Body of pancreas (tissue), 4 donors: ENCODE results near the gene ACTL8. TPM values are rescaled to one million over a fixed set of nuclear protein-coding genes. Genes with fewer than 3 reads are reported as not detected.

Source experiments
- ATAC-seq: fragments of 150-250 bp; one replicate; pipeline ENCODE4 v1.9.1; 2016
- DNase-seq, 4 donors: peaks; one replicate each; pipeline ENCODE4 v3.0.0-alpha.2; 2019
- H3K27ac ChIP-seq, 4 donors: fragments of 200-600 bp; sonication (generic); 1 replicate in 3 of 4; 2 replicates in 1 of 4; pipeline versions ENCODE4 v1.5.1 to v1.6.1; 2016 to 2019; ENCODE audit warnings: mild to moderate bottlenecking in 1 of 4, mixed read lengths in 1 of 4, moderate library complexity in 1 of 4
- H3K27me3 ChIP-seq, 2 donors: fragments of 200-600 bp; sonication (generic); one replicate each; pipeline ENCODE4 v1.6.0; 2016; ENCODE audit warnings: mild to moderate bottlenecking in 1 of 2
- H3K36me3 ChIP-seq, 2 donors: fragments of 200-600 bp; sonication (generic); replicated peaks in 1 of 2; 2 replicates each; pipeline ENCODE4 v1.5.1; 2016; ENCODE audit warnings: low read depth in 2 of 2; ENCODE audit not compliant: insufficient read depth in 1 of 2
- H3K4me1 ChIP-seq: fragments of 200-600 bp; sonication (generic); one replicate; pipeline ENCODE4 v1.6.0; 2016
- H3K4me3 ChIP-seq, 2 donors: fragments of 200-600 bp; sonication (generic); 1 replicate in 1 of 2; 2 replicates in 1 of 2; pipeline ENCODE4 v1.5.1; 2016 to 2019
- H3K9me3 ChIP-seq, 3 donors: fragments of 200-600 bp; sonication (generic); 1 replicate in 2 of 3; 2 replicates in 1 of 3; pipeline ENCODE4 v1.5.1; 2016
- POLR2A ChIP-seq, 3 donors: fragments of 450-650 bp; IDR thresholded peaks; one replicate each; pipeline ENCODE4 v1.6.1; 2016; ENCODE audit warnings: antibody characterized with exemption in 3 of 3, mild to moderate bottlenecking in 2 of 3
- WGBS, 2 donors: methylation state at CpG; one replicate each; pipeline ENCODE4 v1.1.5; 2017; 5-methylcytosine and 5-hydroxymethylcytosine counted together
- intact Hi-C: fragments of 100-400 bp; cut with DNase I; formaldehyde crosslinking; loops from one replicate; pipeline ENCODE4 v1.15.1; 2023
- total RNA-seq, 2 donors: library from RNA; depleted of rRNA; stranded (reverse); fragments of >200 nt; gene quantifications; one replicate each; pipeline ENCODE4 v1.1.0, GENCODE V29; 2016
- TF ChIP-seq, protein P1 (sequence below), 7 experiments: fragments of 450-650 bp in 4 of 7; fragments of 200-600 bp in 3 of 7; sonication (generic) in 3 of 7; IDR thresholded peaks; one replicate each; pipeline ENCODE4 v1.5.1; 2016 to 2019; ENCODE audit warnings: antibody characterized with exemption in 7 of 7

ACTL8 gene
- total RNA-seq, 2 donors from 2014 or later, result not detected

GRCh38 chr1:17790383-17791054 is 35.4 kb downstream of the ACTL8 start:
- WGBS, 2 donors, result 71 to 74% methylated on average over 4 of the region's 4 CpGs
- Histone ChIP-seq H3K4me1 (no peaks in the 10 kb centered on the region), H3K36me3 (no peaks in the 10 kb centered on the region), H3K9me3 (no peaks in the 10 kb centered on the region), H3K4me3 (no peak overlapping the region), H3K27ac (no peak overlapping the region), H3K27me3 (no peaks in the 10 kb centered on the region)
- intact Hi-C loops, result no loop called here
- TF ChIP-seq, protein P1, sequence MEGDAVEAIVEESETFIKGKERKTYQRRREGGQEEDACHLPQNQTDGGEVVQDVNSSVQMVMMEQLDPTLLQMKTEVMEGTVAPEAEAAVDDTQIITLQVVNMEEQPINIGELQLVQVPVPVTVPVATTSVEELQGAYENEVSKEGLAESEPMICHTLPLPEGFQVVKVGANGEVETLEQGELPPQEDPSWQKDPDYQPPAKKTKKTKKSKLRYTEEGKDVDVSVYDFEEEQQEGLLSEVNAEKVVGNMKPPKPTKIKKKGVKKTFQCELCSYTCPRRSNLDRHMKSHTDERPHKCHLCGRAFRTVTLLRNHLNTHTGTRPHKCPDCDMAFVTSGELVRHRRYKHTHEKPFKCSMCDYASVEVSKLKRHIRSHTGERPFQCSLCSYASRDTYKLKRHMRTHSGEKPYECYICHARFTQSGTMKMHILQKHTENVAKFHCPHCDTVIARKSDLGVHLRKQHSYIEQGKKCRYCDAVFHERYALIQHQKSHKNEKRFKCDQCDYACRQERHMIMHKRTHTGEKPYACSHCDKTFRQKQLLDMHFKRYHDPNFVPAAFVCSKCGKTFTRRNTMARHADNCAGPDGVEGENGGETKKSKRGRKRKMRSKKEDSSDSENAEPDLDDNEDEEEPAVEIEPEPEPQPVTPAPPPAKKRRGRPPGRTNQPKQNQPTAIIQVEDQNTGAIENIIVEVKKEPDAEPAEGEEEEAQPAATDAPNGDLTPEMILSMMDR (IDR thresholded peaks at IDR 0.05), result no peak
- no peak for TF ChIP-seq POLR2A (IDR thresholded peaks at IDR 0.05)
- no peak for DNase-seq
- no peak for ATAC-seq

GRCh38 chr1:17791055-17791390 is 35.9 kb downstream of the ACTL8 start:
- Histone ChIP-seq H3K27ac (no peak overlapping the region), H3K27me3 (no peaks in the 10 kb centered on the region), H3K9me3 (no peaks in the 10 kb centered on the region), H3K4me1 (no peaks in the 10 kb centered on the region), H3K36me3 (no peaks in the 10 kb centered on the region), H3K4me3 (no peak overlapping the region)
- WGBS, 2 donors, result 49 to 72% methylated on average over 3 to 9 of the region's 9 CpGs
- intact Hi-C loops, result no loop called here
- no peak for ATAC-seq
- no peak for DNase-seq
- no peak for TF ChIP-seq POLR2A (IDR thresholded peaks at IDR 0.05)
- TF ChIP-seq, protein P1 (IDR thresholded peaks at IDR 0.05), result no peak

DNA sequence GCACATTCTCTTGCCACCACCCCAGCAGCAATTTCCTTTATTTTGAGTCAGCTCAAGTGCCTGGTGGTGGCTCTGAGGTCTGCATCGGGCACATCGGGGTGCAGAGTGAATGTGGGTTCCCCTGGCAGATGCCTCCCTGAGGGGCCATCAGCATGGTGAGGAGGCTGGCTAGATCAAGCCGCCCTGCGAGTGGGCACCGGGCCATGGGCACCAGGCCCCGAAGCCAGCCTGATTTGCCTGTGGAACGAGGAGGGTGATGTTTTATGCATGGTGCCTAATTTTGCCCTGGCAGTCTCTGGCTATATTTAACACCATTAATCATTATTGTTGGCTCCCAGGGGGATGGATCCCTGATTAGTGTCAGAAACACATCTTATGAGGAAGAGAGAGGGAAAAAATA is 36.3 kb downstream of the ACTL8 start:
- H3K4me1 ChIP-seq, result no peaks in the 10 kb centered on the region
- H3K9me3 ChIP-seq, result no peaks in the 10 kb centered on the region
- intact Hi-C loops, result no loop called here
- H3K27ac ChIP-seq, result no peak overlapping the region
- no peak overlapping the region for H3K4me3 ChIP-seq
- DNase-seq (no peak), ATAC-seq (no peak)
- TF ChIP-seq, protein P1 (IDR thresholded peaks at IDR 0.05), result no peak
- TF ChIP-seq POLR2A (IDR thresholded peaks at IDR 0.05), result no peak
- H3K27me3 ChIP-seq, result no peaks in the 10 kb centered on the region
- H3K36me3 ChIP-seq, result no peaks in the 10 kb centered on the region
- 73 to 83% methylated on average over 4 to 7 of the region's 7 CpGs for WGBS, 2 donors

DNA sequence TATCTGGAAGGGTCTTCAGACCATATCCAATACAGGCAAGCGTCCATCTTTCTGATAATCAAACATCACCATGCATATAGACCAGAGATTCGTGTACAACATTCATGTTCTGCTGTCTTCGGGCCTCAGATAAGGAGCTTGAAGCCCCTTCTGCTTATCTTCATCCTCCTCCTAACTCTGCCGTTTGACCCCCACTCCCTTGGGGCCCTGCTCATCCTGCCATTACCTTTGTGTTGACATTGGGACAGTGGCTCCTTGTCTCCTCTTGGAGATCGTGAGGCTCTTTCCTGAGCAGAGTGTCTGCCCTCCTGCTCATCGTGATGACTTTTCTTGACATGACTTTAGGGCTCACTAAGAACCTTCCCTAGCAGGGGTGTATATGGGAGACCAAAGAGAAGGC is 37.3 kb downstream of the ACTL8 start:
- ATAC-seq (no peak), DNase-seq (no peak)
- H3K27me3 ChIP-seq, result no peaks in the 10 kb centered on the region
- no peaks in the 10 kb centered on the region for H3K9me3 ChIP-seq
- H3K4me3 ChIP-seq, result no peak overlapping the region
- TF ChIP-seq POLR2A (IDR thresholded peaks at IDR 0.05), result no peak
- TF ChIP-seq, protein P1 (IDR thresholded peaks at IDR 0.05), result no peak
- H3K27ac ChIP-seq, result no peak overlapping the region
- no peaks in the 10 kb centered on the region for H3K4me1 ChIP-seq
- 43 to 59% methylated on average over 6 of the region's 6 CpGs for WGBS, 2 donors
- intact Hi-C loops, result no loop called here
- no peaks in the 10 kb centered on the region for H3K36me3 ChIP-seq
